Left lung (tissue), 10 donors: ENCODE measurements around the gene GLT8D2. TPM values are rescaled to one million over a fixed set of nuclear protein-coding genes. Genes with fewer than 3 reads are reported as not detected.

Experiments used
- ATAC-seq: fragments of 200-7000 bp; cut with Tn5 transposase; one replicate; pipeline ENCODE4 v1.9.1; 2020; ENCODE audit warnings: moderate library complexity
- DNase-seq, 4 donors: peaks; one replicate each; pipeline ENCODE4 v3.0.0-alpha.2; 2013 to 2020
- H3K27ac ChIP-seq, 2 donors: fragments of 200-600 bp; sonication (generic) in 1 of 2; one replicate each; pipeline versions ENCODE4 v1.5.0 to v1.8.0; 2020 to 2021
- H3K27me3 ChIP-seq, 2 donors: fragments of 200-600 bp; sonication (generic) in 1 of 2; one replicate each; pipeline versions ENCODE4 v1.5.0 to v1.8.0; 2020 to 2021
- H3K36me3 ChIP-seq, 2 donors: fragments of 200-600 bp; sonication (generic) in 1 of 2; one replicate each; pipeline versions ENCODE4 v1.5.0 to v1.8.0; 2020 to 2021
- H3K4me1 ChIP-seq, 2 donors: fragments of 200-600 bp; one replicate each; pipeline ENCODE4 v1.8.0; 2021
- H3K4me3 ChIP-seq, 2 donors: fragments of 200-600 bp; sonication (generic) in 1 of 2; one replicate each; pipeline versions ENCODE4 v1.5.0 to v1.8.0; 2020 to 2021; ENCODE audit warnings: mild to moderate bottlenecking in 1 of 2
- H3K9me3 ChIP-seq, 2 donors: fragments of 200-600 bp; sonication (generic) in 1 of 2; one replicate each; pipeline versions ENCODE4 v1.5.0 to v1.8.0; 2020 to 2021
- CTCF ChIP-seq, 2 donors: fragments of 200-600 bp; sonication (generic) in 1 of 2; IDR thresholded peaks; one replicate each; pipeline versions ENCODE4 v1.5.0 to v1.8.0; 2021; ENCODE audit warnings: antibody characterized with exemption in 2 of 2
- intact Hi-C, 2 donors: fragments of 100-400 bp; cut with DNase I; formaldehyde crosslinking; loops; one replicate each; pipeline versions ENCODE4 v1.11.2 to v1.14.2; 2022
- polyA plus RNA-seq, 6 donors: library from polyadenylated mRNA; unstranded; fragments of 120-200 nt; gene quantifications; one replicate each; pipeline ENCODE4 v1.2.1, GENCODE V29; 2013; ENCODE audit not compliant: insufficient read length in 6 of 6
- total RNA-seq, 2 donors: library from RNA; stranded (reverse); fragmentation: NEBNext Ultra II Directional; extraction: Animal tissue kit (Norgen Biotek cat#: 25700); gene quantifications; one replicate each; pipeline ENCODE4 v1.2.1, GENCODE V29; 2021
- donor health status: DM: no; HTN: yes; CAD: no.
- donor health status: DM: no; HTN: no; CAD: no.

The GLT8D2 gene
- total and polyA plus RNA-seq, 8 donors: 7.5 to 34.6 (median 25.1) TPM

DNA sequence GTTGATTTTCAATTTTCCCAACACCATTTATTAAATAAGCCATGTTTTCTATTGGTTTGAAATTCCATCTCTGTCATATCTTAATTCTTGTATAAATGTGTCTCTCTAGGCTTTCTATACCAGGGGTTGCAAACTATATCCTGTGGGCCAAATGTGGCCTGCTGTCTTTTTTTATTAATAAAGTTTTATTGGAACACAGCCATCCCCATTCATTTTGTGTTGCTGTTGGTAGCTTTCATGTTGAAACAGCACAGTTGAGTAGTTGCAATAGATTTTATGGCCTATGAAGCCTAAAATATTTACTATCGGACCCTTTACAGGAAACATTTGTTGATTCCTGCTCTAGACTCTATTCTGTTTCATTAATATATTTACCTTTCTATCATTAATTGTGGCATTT lies 23.7 kb upstream of the GLT8D2 start:
- no peaks in the 10 kb centered on the region for H3K4me1 ChIP-seq
- intact Hi-C loops: no loop called here
- no peak for TF ChIP-seq CTCF (IDR thresholded peaks at IDR 0.05)
- DNase-seq (no peak), ATAC-seq (no peak)
- H3K27me3 ChIP-seq: no peaks in the 10 kb centered on the region
- no peak overlapping the region for H3K4me3 ChIP-seq
- no peaks in the 10 kb centered on the region for H3K9me3 ChIP-seq
- no peak overlapping the region for H3K27ac ChIP-seq
- H3K36me3 ChIP-seq: peaks cover 0 to 47% of the 10 kb centered on the region in 2 donors

GRCh38 chr12:104072099-104072498 lies 22.1 kb upstream of the GLT8D2 start:
- peaks cover 3 to 45% of the 10 kb centered on the region in 2 donors for H3K36me3 ChIP-seq
- no peaks in the 10 kb centered on the region for H3K4me1 ChIP-seq
- H3K27me3 ChIP-seq: no peaks in the 10 kb centered on the region
- no peak for ATAC-seq
- no peak for DNase-seq
- intact Hi-C loops: no loop called here
- no peak overlapping the region for H3K27ac ChIP-seq
- H3K4me3 ChIP-seq: no peak overlapping the region
- no peaks in the 10 kb centered on the region for H3K9me3 ChIP-seq
- no peak for TF ChIP-seq CTCF (IDR thresholded peaks at IDR 0.05)

GRCh38 chr12:104064842-104065427 lies 14.9 kb upstream of the GLT8D2 start:
- ATAC-seq (peak; percentile 36), DNase-seq (peak in 3 of 4 donors; percentile 10 to 73 (median 46))
- intact Hi-C loops: no loop called here
- Histone ChIP-seq H3K27ac (peak overlapping the region; percentile 82 to 84), H3K36me3 (peaks cover 3 to 13% of the 10 kb centered on the region in 2 donors), H3K9me3 (no peaks in the 10 kb centered on the region), H3K4me3 (peak overlapping the region; percentile 77 to 84), H3K27me3 (no peaks in the 10 kb centered on the region), H3K4me1 (peaks cover 4 to 21% of the 10 kb centered on the region in 2 donors)
- no peak for TF ChIP-seq CTCF (IDR thresholded peaks at IDR 0.05)

DNA sequence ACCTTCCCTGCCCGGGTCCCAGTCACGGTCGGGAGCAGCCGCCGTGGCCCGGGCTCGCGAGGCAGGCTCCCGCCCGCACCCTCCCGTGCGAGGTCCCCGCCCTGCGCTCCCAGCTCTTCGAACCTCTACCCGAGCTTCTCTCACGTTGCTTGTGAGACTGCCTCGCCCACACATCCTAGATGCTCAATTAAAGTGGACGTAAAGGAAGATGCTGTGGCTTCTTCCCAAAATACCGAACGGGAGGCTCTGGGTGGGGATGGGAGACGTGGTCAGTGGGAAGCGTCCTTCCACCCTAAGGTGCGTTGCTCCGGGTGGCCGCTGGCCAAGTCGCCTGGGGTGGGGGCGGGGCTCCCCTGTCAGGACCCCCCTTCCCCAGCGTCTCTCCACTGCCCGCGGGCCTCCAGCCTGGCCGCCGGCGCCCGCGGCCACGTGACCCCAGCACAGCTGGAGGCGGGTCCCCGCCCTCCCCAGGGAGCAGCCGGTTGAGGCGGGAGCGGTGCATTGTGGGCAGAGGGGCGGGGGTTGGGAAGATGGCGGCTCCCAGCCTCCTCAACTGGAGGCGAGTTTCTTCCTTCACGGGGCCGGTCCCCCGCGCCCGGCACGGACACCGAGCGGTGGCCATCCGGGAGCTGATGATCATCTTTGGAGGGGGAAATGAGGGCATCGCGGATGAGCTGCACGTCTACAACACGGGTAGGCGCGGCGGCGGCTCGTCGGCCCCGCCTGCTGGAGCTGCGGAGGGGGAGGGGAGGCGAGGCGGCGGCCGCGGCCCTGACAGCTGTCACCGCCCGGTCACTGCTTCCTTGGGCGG lies 14.2 kb upstream of the GLT8D2 start, which contains the start of gene HCFC2:
Gene HCFC2 (plus strand): TSS at position 501 of the 811 bp plus-strand sequence. CDS start 30 bp downstream, at position 531.
- Histone ChIP-seq H3K36me3 (peaks cover 3 to 8% of the 10 kb centered on the region in 2 donors), H3K27ac (peak within 1 kb of the TSS; percentile 82 to 84), H3K27me3 (no peaks in the 10 kb centered on the region), H3K9me3 (no peaks in the 10 kb centered on the region), H3K4me3 (peak within 1 kb of the TSS; percentile 77 to 84), H3K4me1 (peaks cover 4 to 21% of the 10 kb centered on the region in 2 donors)
- ATAC-seq: peak; percentile 99
- TF ChIP-seq CTCF (IDR thresholded peaks at IDR 0.05): no peak
- DNase-seq: peak; percentile 89 to 99 (median 94)
- intact Hi-C loops: no loop called here

DNA sequence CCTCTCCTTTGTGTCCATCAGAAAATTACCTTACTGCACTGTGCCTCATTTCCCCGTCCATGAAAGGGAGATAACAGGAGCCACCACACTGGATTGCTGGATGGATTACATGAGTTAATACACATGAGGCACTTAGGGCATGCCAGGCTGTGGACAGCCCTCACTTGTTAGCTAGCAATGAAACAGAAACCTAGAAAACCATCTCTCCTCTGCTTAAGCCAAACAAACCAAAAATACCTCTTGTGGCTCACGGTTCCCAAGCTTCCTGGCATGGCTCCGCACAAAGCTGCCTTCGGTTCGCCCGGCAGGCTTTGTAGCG lies 13.7 kb upstream of the GLT8D2 start:
- DNase-seq: no peak
- H3K9me3 ChIP-seq: no peaks in the 10 kb centered on the region
- H3K4me1 ChIP-seq: peaks cover 4 to 21% of the 10 kb centered on the region in 2 donors
- H3K36me3 ChIP-seq: peaks cover 3% of the 10 kb centered on the region in 2 donors
- H3K27ac ChIP-seq: peak overlapping the region; percentile 82 to 84
- no peak for TF ChIP-seq CTCF (IDR thresholded peaks at IDR 0.05)
- peak overlapping the region; percentile 77 to 84 for H3K4me3 ChIP-seq
- H3K27me3 ChIP-seq: no peaks in the 10 kb centered on the region
- intact Hi-C loops: no loop called here
- ATAC-seq: peak; percentile 50
